Left renal cortex interstitium (tissue), 4 donors: ENCODE data around the gene MADCAM1. TPM values are rescaled to one million over a fixed set of nuclear protein-coding genes. Genes with fewer than 3 reads are reported as not detected.

Source experiments
- DNase-seq, 4 donors: peaks; one replicate each; pipeline ENCODE4 v3.0.0-alpha.2; 2013; ENCODE audit warnings: low read depth in 4 of 4, low spot score in 2 of 4, missing footprints in 1 of 4
- polyA plus RNA-seq, 4 donors: library from polyadenylated mRNA; unstranded; fragments of 120-200 nt; gene quantifications; one replicate each; pipeline ENCODE4 v1.2.1, GENCODE V29; 2013; ENCODE audit not compliant: insufficient read length in 4 of 4

MADCAM1 gene
- polyA plus RNA-seq, 4 donors = 3.2 to 6.6 (median 4.0) TPM

GRCh38 chr19:506404-507285 is 10.4 kb downstream of the MADCAM1 start:
- DNase-seq = peak; percentile 100

GRCh38 chr19:507286-508203 is 11.3 kb downstream of the MADCAM1 start, which contains the start of gene TPGS1:
Gene TPGS1, plus strand, starts transcription at chr19:507497. Its CDS starts 10 bp downstream, at chr19:507507.
- no peak for DNase-seq

GRCh38 chr19:508204-509150 is 12.2 kb downstream of the MADCAM1 start:
- no peak for DNase-seq

GRCh38 chr19:510606-511100 is 14.4 kb downstream of the MADCAM1 start:
- DNase-seq = peak in 1 of 4 donors; percentile 66

- no peak for DNase-seq
Observed at GRCh38 chr19:511101-511851, 15.0 kb downstream of the MADCAM1 start.

GRCh38 chr19:512547-513365 is 16.5 kb downstream of the MADCAM1 start:
- DNase-seq = no peak

GRCh38 chr19:513368-514165 is 17.3 kb downstream of the MADCAM1 start:
- DNase-seq = no peak

GRCh38 chr19:514166-514663 is 17.9 kb downstream of the MADCAM1 start:
- no peak for DNase-seq

- DNase-seq = peak in 2 of 4 donors; percentile 70 to 80
Observed at GRCh38 chr19:517721-518597, 21.7 kb downstream of the MADCAM1 start.

- DNase-seq = no peak
Observed at GRCh38 chr19:518598-519231, 22.4 kb downstream of the MADCAM1 start.

GRCh38 chr19:519449-519865 is 23.2 kb downstream of the MADCAM1 start:
- DNase-seq = no peak

GRCh38 chr19:522726-523125 is 26.4 kb downstream of the MADCAM1 start:
- DNase-seq = no peak

GRCh38 chr19:524062-524674 is 27.9 kb downstream of the MADCAM1 start:
- DNase-seq = no peak

- no peak for DNase-seq
Observed at GRCh38 chr19:525029-525428, 28.7 kb downstream of the MADCAM1 start.

- no peak for DNase-seq
Observed at GRCh38 chr19:525857-526419, 29.7 kb downstream of the MADCAM1 start.
